Jurkat, Clone E6-1 (cell line): ENCODE results near the gene AHCYL2.
"Not testable (repeated sequence)": the region's sequence is repeated elsewhere in the genome, so short reads cannot be mapped to it uniquely, and the experiment has no call there.

Source experiments
- DNase-seq: peaks from one replicate; pipeline ENCODE4 v3.0.0-alpha.2; 2011; ENCODE audit warnings: low read depth, low spot score
- H3K4me3 ChIP-seq: 2 replicates; pipeline ENCODE4 v1.5.1; 2011; ENCODE audit warnings: mild to moderate bottlenecking, low read length, control low read depth, moderate library complexity

Gene AHCYL2

DNA sequence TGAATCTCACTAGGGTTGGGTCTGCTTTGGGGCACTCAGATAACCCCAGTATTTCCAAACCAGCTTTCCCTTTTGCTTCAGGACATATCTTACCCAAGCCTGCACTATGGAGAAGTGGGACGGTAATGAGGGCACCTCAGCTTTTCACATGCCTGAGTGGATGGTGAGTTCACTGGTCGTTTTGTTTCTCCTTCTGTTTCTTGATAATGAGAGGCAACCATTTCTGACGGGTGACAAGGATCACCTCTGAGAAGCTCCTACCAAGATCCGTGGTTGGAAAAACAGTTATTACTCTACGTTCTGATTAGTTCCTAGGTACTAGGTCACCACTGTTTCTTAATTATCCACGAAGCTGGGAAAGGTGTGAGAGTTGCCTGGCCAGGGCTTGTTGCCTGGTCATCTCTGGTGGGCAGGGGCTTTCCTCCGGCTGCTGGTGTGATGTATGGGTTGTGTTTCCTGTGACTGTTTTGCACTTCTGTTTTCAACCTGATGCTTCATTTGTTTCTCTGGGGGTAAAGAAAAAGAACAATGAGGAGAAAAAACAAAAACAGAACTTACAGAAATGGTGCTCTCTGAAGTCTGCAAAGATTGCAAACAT is 143.7 kb downstream of the AHCYL2 start:
- H3K4me3 ChIP-seq: no peak overlapping the region

DNA sequence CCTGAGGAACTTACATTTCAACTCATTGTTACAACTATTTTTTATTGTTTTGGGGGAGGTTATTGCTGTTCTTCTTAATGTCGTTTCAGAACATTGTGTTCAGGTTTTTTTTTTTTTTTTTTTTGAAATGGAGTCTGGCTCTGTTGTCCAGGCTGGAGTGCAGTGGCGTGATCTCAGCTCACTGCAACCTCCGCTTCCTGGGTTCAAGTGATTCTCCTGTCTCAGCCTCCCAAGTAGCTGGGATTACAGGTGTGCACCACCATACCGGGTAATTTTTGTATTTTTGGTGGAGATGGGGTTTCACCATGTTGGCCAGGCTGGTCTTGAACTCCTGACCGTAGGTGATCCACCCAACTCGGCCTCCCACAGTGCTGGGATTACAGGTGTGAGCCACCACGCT is 144.6 kb downstream of the AHCYL2 start:
- DNase-seq, H3K4me3 ChIP-seq: not testable (repeated sequence)

More for the DNA sequence above, 143.7 kb downstream of the AHCYL2 start:
- DNase-seq: no peak

DNA sequence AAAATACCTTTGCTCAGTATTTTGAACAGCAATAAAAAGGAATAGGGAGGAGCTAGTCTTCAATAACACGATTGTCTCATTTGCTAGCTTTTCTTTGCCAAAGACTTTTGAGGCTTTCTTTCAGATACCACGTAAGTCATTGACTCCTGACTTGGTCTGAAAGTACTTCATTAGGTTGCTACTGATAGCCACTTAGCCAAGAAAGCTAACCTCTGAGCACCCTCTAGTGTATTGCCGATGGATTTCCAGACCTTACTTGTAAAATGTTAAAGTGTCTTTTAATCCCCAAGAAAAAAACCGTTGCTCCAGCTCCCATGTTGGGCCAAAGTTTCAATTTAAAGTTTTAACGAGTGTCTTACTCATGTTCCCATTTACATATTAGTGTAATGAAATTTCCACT is 146.0 kb downstream of the AHCYL2 start:
- no peak overlapping the region for H3K4me3 ChIP-seq
- no peak for DNase-seq

DNA sequence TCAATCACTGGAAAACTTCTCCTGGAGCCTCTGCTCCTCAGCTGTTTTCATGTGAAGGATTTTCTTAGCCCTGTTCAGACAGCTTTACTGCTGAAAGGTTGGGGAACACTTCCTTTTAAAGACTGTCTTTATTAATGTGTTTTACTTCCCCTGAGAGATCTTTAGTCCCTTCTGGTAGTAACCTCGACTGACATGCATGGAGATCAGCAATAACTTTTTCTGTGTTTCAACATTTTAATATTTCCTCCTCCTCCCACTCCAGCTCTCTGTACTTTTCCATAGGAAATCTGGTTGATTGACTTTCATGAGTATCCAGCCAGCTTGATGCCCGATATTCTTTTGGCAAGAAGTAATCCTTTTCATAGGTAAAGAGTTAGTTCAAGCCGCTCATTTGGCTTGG is 146.7 kb downstream of the AHCYL2 start:
- H3K4me3 ChIP-seq: no peak overlapping the region
- DNase-seq: no peak

DNA sequence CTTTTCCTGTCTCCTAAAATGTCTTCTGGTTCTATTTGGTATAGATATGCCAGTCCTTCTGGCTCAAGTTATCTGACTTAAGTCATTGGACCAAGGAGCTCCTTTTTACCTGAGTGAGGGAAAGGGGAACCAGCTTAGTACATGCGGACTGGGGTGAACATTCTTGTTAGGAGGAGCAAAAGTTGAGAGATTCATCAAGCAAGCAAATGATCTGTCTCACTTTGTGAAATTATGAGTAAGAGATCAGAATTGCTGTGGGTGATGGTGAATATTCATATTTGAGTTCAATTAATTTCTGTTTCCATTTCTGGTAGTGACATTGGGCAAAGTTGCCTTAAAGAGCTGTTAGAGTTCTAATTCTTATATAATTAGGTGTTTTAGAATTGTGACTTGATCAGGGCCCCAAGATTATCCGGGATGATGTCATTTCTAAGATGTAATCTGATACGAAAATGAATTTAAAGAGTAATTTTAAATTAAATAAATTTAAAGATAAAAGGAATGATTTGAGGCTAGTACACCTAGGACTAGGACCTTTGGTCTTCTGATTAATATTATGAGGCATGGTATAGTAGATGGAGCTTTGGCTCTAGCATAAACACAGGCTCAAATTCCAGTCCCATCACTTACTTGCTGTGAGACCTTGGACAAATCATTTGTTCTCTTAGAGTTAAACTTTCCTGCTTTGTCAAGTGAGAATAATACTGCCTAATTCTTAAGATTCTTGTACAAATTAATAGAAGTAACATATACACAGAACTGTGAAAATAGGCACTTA is 149.0 kb downstream of the AHCYL2 start:
- DNase-seq: no peak
- H3K4me3 ChIP-seq: no peak overlapping the region

DNA sequence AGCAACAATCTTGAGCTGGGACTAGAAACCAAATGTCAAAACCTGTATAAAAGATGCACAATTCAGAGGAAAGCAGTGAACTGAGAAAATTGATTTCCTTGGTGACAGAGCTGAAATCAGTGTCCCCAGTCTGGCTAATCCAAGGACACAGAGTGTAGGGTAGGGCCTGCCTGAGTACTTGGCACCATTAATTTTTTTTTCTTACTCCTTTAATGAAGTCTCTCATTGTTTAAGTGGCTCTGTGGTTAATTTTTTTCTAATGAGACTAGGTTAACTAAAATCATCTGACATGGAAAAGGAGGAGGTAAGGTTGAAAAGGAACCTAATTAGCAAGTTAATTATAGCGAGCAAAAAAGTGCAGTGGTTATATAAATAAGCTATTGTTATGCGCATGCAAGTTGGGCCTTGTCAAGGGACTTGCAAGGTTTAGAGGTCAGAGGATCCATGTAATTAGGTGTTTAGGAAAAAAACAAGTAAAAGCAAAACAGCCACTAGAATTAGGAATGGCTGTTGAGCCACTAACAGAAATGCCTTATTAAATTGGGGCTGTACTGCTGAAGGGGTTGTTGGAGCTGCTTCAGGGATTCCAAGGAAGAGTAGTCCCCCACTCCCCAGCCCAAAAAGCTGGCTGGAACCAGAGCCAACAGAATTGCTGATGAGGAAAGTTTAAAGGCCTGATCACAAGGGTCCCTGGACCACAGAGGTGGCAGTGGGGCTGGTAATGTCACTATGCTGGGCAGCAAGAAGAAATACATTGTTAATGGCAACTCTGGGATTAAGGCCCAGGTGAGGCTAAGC is 150.5 kb downstream of the AHCYL2 start:
- no peak for DNase-seq
- no peak overlapping the region for H3K4me3 ChIP-seq

DNA sequence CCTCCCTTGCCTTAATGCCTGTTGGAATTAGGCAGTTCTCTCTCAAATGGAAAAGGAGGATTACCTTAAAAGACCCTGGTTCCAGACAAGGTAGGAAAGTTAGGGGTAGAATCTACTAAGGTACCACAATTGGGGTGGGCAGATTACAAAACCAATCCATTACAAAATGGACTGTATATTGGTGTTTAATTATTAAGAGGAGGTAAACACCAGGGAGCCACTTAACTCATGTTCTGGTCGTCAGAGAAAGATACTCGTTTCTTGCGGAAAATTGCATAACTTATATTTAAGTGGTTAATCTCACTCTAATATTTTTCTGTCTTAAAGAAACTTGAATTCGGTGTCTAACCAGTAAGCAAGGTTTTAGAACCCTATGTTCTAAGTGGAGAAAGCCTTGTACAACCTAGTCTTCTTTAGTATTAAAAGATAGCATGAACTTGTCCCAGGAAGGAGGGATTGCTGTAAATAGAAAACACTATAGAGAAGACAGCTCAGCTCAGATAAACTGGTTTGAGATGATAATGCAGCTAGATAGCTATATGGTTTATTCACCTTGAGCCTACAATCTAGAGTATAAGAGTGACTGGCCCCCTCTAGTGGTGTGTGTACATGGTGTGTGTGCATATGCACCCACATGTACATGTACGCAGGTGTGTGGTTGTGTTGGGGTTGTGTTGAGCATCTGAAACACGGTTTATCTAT is 151.4 kb downstream of the AHCYL2 start:
- no peak overlapping the region for H3K4me3 ChIP-seq
- DNase-seq: peak; percentile 53

DNA sequence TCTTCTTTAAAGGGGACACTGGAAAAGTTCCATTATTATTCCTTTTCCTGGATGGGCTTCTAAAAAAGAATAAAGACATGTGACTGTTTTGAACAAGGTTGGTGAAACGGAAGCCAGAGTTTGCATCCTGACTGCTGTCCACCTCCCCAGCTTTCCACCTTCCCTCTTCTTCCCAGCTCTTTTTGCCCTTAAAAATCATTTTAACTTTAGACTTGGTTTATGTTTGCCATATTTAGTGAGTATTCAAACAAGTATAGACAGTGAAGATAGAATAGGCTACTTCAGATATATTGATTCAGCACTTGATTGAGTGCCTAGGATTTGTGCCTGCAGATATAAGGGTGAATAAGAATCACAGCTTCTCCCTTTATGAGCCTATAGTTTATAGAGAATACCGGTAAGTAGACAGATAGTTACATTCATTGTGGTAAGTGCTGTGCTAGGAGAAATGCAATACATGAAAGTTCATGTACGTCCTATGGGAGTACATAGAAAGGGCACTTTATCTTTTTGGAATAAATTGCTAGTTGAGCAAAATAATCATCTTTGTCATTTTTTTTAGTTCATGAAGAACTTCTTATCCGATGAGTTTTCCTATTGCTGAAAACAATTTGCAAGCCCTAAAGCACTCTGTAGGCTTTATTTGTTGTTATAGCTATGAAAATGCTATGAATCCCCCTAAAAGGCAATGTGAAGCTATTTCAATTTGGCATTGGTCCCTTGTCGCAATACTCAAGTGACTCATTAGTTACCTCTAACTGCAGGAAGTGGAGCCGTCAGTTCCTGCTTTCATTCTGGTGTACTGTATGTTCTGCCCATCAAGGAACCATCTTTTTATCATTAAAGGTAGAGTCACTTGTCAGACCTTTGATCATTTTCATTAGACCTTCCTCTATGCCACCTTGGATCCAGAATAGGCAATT is 152.2 kb downstream of the AHCYL2 start:
- DNase-seq: peak; percentile 32
- no peak overlapping the region for H3K4me3 ChIP-seq

DNA sequence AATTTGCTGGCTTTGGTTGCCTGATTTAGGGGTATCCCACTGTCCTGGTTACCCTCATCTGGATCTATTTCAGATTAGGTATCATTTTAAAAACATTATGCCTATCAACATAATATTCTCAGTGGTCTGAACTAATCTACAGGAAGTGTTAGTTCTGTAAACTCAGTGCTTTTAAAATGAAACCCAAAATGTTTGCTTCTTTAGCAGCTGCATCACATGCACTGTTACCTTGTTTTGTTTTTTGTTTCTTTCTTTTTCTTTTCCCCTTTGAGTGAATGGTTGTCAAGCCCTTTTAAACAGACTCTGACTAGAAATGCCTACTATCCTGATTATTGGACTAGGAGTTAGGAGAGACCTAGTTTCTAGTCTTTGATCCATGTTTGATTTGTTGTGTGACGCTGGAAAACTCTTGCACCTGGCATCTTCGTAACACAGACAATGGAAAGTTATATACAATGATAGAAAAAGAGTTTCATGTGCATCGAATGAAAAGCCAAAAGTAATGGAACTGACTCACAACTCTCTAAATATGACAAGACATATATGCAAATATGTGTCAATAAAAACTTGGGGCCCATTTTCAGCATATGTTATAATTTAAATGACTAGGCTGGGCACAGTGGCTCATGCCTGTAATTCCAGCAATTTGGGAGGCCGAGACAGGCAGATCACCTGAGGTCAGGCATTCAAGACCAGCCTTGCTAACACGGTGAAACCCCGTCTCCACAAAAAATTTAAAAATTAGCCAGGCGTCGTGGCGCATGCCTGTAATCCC is 157.1 kb downstream of the AHCYL2 start:
- H3K4me3 ChIP-seq: no peak overlapping the region
- DNase-seq: no peak

DNA sequence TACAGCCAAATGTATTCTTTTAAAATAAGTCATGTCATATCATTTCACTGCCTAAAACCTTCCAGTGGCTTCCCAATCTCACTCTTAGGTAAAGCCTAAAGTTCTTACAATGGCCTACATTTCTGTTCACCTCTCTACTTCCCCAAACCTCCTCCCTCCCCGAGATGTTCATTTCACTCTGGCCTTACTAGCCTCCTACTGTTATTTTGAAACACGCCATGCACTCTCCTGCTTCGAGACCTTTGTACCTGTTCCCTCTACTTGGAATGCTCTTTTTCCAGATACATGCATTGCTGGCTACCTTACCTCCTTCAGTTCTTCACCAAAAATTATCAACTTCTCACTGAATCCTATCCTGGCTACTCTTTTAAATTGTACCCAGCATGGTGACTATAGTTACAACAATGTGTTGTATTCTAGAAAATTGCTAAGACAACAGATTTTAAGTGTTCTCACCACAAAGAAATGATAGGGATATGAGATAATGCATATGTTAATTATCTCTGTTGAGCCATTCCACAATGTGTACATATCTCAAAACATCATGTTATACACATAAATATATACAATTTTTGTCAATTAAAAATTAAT is 158.8 kb downstream of the AHCYL2 start:
- DNase-seq: no peak
- H3K4me3 ChIP-seq: no peak overlapping the region

DNA sequence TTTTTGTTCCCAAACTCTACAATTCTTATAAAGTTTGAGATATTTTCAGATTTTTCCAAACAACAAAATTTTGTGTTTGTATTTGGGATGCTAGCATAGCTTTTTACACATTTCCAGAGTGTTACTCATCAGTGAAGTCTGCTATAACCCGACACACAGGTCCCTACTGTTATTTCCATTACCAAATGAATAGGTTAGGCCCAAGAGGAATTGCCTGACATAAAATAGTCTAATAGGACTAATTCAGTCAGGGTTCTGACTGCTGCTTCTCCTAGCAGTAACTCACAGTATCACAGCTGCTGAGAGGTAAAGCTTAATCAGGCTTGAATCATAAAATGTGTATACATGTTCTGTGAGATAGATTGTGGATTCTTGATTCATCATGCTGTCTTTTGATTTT is 160.3 kb downstream of the AHCYL2 start:
- H3K4me3 ChIP-seq: no peak overlapping the region
- DNase-seq: no peak

DNA sequence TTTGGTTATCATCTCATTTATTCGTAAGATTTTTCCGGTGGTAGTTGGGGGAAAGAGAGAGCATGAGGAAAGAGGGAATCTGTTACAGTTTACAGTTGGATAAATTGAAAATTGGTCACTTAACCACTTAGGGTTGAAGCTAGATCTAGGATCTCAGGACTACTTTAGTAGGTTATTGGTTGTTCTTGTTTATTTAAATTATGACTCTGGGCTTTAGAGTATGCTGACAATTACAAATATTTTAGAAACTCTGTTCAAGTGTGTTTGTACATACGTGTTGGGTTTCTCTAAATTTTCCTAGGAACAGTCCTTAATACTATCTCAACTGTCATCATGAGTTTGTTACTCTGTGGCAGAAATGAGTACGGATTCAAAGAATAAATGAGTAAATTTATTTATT is 160.8 kb downstream of the AHCYL2 start:
- no peak for DNase-seq

DNA sequence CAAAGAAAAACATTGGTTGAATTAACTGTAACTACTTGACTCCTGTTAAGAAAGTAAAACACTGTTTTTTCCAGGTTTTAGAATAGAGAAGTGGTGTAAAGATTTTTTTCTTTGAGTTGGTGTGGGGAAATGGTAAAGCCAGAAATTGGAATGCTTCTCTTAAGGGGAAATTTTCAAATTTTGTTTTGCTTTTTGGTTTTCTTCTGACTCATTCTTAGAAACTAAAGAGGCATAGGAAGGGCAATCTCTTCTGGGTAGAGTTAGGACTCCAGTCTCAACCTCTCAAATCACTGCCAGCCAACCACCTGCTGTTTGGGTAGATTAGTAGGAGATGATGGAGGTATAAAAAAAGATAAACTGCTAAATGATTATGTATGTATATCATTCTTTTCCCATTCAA is 161.7 kb downstream of the AHCYL2 start:
- DNase-seq: no peak
- H3K4me3 ChIP-seq: no peak overlapping the region

More for the DNA sequence above, 160.8 kb downstream of the AHCYL2 start:
- H3K4me3 ChIP-seq: no peak overlapping the region

DNA sequence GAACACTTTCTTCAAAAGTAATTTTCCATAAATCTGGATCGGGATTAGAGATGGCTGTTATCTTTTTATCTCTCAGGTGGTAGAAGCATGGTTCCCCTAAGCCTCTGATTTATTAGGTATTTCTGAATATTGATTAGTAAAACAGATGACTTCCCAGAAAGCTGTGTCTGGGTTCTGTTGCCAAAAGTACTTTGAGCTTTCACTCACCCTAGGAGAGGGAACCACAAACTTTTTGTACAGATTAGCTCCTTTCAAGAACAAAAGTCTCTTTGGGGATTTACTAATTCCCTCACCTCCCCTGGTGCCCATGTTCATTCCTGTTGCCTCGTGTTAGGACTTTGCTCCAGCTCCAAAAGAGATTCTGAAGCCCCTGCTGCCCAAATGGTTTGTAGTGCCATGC is 162.7 kb downstream of the AHCYL2 start:
- no peak for DNase-seq

DNA sequence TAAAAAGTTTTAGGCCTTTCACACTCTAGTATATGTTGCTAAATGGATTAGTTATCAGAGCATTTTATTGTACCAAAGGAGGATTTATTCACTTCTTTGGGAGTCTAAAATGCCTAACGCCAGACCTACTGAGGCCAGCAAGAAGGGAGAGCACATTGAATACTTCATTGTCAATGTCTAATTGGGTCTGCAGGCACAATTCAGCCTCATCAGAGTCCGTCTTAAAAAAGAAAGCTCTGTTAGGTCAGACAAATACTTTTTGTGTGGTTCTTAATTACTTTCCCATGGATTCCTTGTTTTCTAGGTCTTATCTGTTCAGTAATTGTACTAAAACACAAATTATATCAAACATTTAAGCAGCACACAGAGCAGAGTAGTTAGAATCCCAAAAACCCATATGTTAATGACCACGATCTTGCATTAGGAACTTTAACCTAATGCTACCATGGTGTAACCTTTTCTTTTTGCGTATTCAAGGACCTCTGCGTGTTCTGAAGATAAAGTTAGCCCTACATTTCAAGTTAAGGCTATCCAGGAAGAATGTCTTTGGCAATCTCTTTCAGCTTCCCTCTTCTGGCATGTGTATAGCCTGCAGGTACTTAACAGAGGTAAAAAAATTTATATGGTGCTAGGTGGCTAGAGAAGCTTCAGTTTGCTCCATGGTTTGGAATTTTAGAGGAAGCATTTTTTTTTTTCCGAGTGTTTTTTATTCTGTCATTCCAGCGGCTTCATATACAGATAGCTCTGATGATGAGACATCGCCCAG is 163.7 kb downstream of the AHCYL2 start:
- DNase-seq: no peak
- no peak overlapping the region for H3K4me3 ChIP-seq

More for the DNA sequence above, 162.7 kb downstream of the AHCYL2 start:
- no peak overlapping the region for H3K4me3 ChIP-seq

DNA sequence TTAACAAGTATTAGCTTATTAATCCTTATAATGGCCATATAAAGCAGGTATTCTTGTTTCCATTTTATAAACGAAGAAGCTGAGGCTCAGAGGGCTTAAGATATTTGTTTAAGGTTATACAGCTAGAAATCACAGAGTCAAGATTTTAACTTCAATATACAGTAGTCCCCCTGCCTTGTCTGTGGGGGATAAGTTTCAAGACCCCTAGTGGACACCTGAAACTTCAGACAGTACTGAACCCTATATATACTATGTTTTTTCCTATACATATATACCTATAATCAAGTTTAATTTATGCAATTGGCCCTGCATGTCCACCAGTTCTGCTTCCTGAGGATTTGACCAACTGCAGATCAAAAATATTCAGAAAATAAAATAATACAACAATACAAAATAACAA is 165.0 kb downstream of the AHCYL2 start:
- DNase-seq: no peak
- H3K4me3 ChIP-seq: no peak overlapping the region

DNA sequence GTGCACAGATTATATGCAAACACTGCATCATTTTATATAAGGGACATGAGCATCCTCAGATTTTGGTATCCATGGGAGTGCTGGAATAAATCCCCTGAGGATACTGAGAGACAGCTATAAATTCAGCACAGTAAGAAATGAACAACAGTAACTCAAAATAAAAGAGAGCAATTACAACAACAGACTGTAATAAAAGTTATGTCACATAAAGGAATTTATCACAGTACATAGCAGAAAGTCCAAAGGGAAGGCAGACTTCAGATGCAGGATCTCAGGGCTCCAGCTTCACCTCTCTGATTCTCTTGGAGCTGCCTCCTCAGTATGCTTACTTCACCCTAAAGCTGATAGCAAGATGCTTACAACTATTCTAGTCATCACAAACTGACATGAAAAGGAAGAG is 165.5 kb downstream of the AHCYL2 start:
- no peak for DNase-seq
- no peak overlapping the region for H3K4me3 ChIP-seq
